WTC11 (cell line): ENCODE data around the gene ICA1. TPM values are rescaled to one million over a fixed set of nuclear protein-coding genes. Genes with fewer than 3 reads are reported as not detected.

Experiments
- ATAC-seq: fragments of 200-7000 bp; cut with Tn5 transposase; 2 replicates; pipeline ENCODE4 v1.10.0; 2021; ENCODE audit warnings: mild to moderate bottlenecking, moderate library complexity
- CTCF ChIA-PET: fragments of 300-600 bp; sonication (Branson Sonifier 250); formaldehyde crosslinking; loops from one replicate; lab custom pipeline; 2021; ENCODE audit warnings: antibody characterized with exemption; lab: Charles Lee
- POLR2A ChIA-PET: fragments of 350-600 bp; sonication (Branson Sonifier 250); formaldehyde crosslinking; loops from one replicate; lab custom pipeline; 2021; ENCODE audit warnings: antibody characterized with exemption; lab: Charles Lee
- DNase-seq: peaks from one replicate; pipeline ENCODE4 v3.0.0; 2021; ENCODE audit warnings: low spot score
- H3K27ac Mint-ChIP-seq: 2 replicates; pipeline ENCODE4 v1.8.0; 2021; ENCODE audit warnings: mixed read lengths
- H3K27me3 Mint-ChIP-seq: 2 replicates; pipeline ENCODE4 v1.8.0; 2021; ENCODE audit warnings: low read depth, mild to moderate bottlenecking, moderate library complexity, mixed read lengths
- H3K36me3 Mint-ChIP-seq: 2 replicates; pipeline ENCODE4 v1.8.0; 2021; ENCODE audit warnings: mixed read lengths
- H3K4me1 Mint-ChIP-seq: 2 replicates; pipeline ENCODE4 v1.8.0; 2022; ENCODE audit warnings: mixed read lengths
- H3K4me3 Mint-ChIP-seq: 2 replicates; pipeline ENCODE4 v1.8.0; 2021; ENCODE audit warnings: mild to moderate bottlenecking, moderate library complexity, mixed read lengths
- H3K9me3 Mint-ChIP-seq: 2 replicates; pipeline ENCODE4 v1.8.0; 2021; ENCODE audit warnings: mixed read lengths
- CDX4 ChIP-seq: fragments of 250-450 bp; sonication (Bioruptor Pico); IDR thresholded peaks from 2 replicates; pipeline ENCODE4 v1.9.0; 2021; ENCODE audit warnings: moderate library complexity, mild to moderate bottlenecking, inconsistent platforms, borderline replicate concordance
- CREB1 ChIP-seq: sonication (generic); formaldehyde crosslinking; IDR thresholded peaks from 2 replicates; pipeline ENCODE4 v1.8.0; 2023; ENCODE audit warnings: mild to moderate bottlenecking, missing genetic modification reagents
- E2F4 ChIP-seq: sonication (generic); formaldehyde crosslinking; IDR thresholded peaks from 2 replicates; pipeline ENCODE4 v1.8.1; 2022; ENCODE audit warnings: low read depth, mild to moderate bottlenecking, moderate library complexity, missing genetic modification reagents, borderline replicate concordance
- ELF4 ChIP-seq: sonication (generic); formaldehyde crosslinking; IDR thresholded peaks from 2 replicates; pipeline ENCODE4 v1.8.1; 2022; ENCODE audit warnings: low read depth, mild to moderate bottlenecking, moderate library complexity, missing genetic modification reagents
- ESRRA ChIP-seq: sonication (generic); formaldehyde crosslinking; IDR thresholded peaks from 2 replicates; pipeline ENCODE4 v1.8.1; 2022; ENCODE audit warnings: mild to moderate bottlenecking, missing genetic modification reagents, borderline replicate concordance
- FOXP1 ChIP-seq: sonication (generic); formaldehyde crosslinking; IDR thresholded peaks from 2 replicates; pipeline ENCODE4 v1.8.0; 2022; ENCODE audit warnings: missing genetic modification reagents, mild to moderate bottlenecking, moderate library complexity, borderline replicate concordance
- GTF2I ChIP-seq: fragments of 250-450 bp; sonication (Bioruptor Pico); conservative IDR thresholded peaks from 2 replicates; pipeline ENCODE4 v1.4.0; 2021; ENCODE audit warnings: mild to moderate bottlenecking
- NFE2L1 ChIP-seq: sonication (generic); formaldehyde crosslinking; IDR thresholded peaks from 2 replicates; pipeline ENCODE4 v1.8.1; 2023; ENCODE audit warnings: missing genetic modification reagents
- NFYB ChIP-seq: sonication (generic); formaldehyde crosslinking; conservative IDR thresholded peaks from 2 replicates; pipeline ENCODE4 v1.8.0; 2022; ENCODE audit warnings: low read depth, missing genetic modification reagents
- PRRX2 ChIP-seq: fragments of 250-450 bp; sonication (Bioruptor Pico); IDR thresholded peaks from 2 replicates; pipeline ENCODE4 v1.8.0; 2021; ENCODE audit warnings: mild to moderate bottlenecking
- RELA ChIP-seq: sonication (generic); formaldehyde crosslinking; IDR thresholded peaks from 2 replicates; pipeline ENCODE4 v1.8.1; 2022; ENCODE audit warnings: missing genetic modification reagents, mild to moderate bottlenecking, borderline replicate concordance
- TEAD1 ChIP-seq: sonication (generic); formaldehyde crosslinking; IDR thresholded peaks from 2 replicates; pipeline ENCODE4 v1.8.0; 2022; ENCODE audit warnings: mild to moderate bottlenecking, missing genetic modification reagents
- TEAD4 ChIP-seq: sonication (generic); formaldehyde crosslinking; IDR thresholded peaks from 2 replicates; pipeline ENCODE4 v1.8.0; 2022; ENCODE audit warnings: mild to moderate bottlenecking, missing genetic modification reagents
- ZNF138 ChIP-seq: sonication (generic); formaldehyde crosslinking; conservative IDR thresholded peaks from 2 replicates; pipeline ENCODE4 v1.8.1; 2022; ENCODE audit warnings: mild to moderate bottlenecking, moderate library complexity, missing genetic modification reagents
- ZNF232 ChIP-seq: sonication (generic); formaldehyde crosslinking; IDR thresholded peaks from 2 replicates; pipeline ENCODE4 v1.8.0; 2022; ENCODE audit warnings: mild to moderate bottlenecking, missing genetic modification reagents
- ZNF263 ChIP-seq: sonication (generic); formaldehyde crosslinking; IDR thresholded peaks from 2 replicates; pipeline ENCODE4 v1.8.1; 2022; ENCODE audit warnings: low read depth, mild to moderate bottlenecking, moderate library complexity, missing genetic modification reagents
- ZNF396 ChIP-seq: fragments of 250-450 bp; sonication (Bioruptor Pico); IDR thresholded peaks from 2 replicates; pipeline ENCODE4 v1.8.0; 2021; ENCODE audit warnings: mild to moderate bottlenecking, moderate library complexity, borderline replicate concordance
- total RNA-seq: library from RNA; stranded (reverse); gene quantifications from 3 replicates; pipeline ENCODE4 v1.2.3, GENCODE V29; 2021
- TF ChIP-seq, protein P1 (sequence below): fragments of 250-450 bp; sonication (Bioruptor Pico); IDR thresholded peaks from 2 replicates; pipeline ENCODE4 v1.9.0; 2021; ENCODE audit warnings: mild to moderate bottlenecking
- TF ChIP-seq, protein P2 (sequence below): sonication (generic); formaldehyde crosslinking; IDR thresholded peaks from 2 replicates; pipeline ENCODE4 v1.8.0; 2022; ENCODE audit warnings: mild to moderate bottlenecking, missing genetic modification reagents
- TF ChIP-seq, protein P3 (sequence below): sonication (generic); formaldehyde crosslinking; IDR thresholded peaks from 2 replicates; pipeline ENCODE4 v1.8.0; 2022; ENCODE audit warnings: mild to moderate bottlenecking, missing genetic modification reagents
- TF ChIP-seq, protein P4 (sequence below): sonication (generic); formaldehyde crosslinking; IDR thresholded peaks from 2 replicates; pipeline ENCODE4 v1.8.1; 2023; ENCODE audit warnings: mild to moderate bottlenecking, missing genetic modification reagents, borderline replicate concordance
- TF ChIP-seq, protein P5 (sequence below): sonication (generic); formaldehyde crosslinking; IDR thresholded peaks from 2 replicates; pipeline ENCODE4 v1.8.1; 2022; ENCODE audit warnings: missing genetic modification reagents, borderline replicate concordance

The ICA1 gene
- total RNA-seq, 1 experiment from 2014 or later, result 31.2 TPM

DNA sequence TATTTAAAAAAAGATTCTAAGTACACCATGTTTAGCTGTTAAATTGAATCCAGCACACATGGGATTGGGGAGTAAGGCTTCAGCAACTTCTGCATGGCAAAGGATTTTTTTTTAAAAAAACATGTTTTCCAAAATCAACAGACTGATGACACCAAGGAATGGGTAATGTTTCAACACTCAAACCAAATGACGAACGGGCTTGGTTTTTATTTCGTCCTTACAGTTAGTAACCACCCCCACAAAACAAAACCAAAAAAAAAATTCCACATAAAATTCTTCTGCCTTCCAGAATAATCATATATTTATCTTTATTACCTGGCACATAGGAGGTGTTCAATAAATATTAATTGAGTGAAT, 45.7 kb downstream of the ICA1 start (continued):
- TF ChIP-seq, protein P1, sequence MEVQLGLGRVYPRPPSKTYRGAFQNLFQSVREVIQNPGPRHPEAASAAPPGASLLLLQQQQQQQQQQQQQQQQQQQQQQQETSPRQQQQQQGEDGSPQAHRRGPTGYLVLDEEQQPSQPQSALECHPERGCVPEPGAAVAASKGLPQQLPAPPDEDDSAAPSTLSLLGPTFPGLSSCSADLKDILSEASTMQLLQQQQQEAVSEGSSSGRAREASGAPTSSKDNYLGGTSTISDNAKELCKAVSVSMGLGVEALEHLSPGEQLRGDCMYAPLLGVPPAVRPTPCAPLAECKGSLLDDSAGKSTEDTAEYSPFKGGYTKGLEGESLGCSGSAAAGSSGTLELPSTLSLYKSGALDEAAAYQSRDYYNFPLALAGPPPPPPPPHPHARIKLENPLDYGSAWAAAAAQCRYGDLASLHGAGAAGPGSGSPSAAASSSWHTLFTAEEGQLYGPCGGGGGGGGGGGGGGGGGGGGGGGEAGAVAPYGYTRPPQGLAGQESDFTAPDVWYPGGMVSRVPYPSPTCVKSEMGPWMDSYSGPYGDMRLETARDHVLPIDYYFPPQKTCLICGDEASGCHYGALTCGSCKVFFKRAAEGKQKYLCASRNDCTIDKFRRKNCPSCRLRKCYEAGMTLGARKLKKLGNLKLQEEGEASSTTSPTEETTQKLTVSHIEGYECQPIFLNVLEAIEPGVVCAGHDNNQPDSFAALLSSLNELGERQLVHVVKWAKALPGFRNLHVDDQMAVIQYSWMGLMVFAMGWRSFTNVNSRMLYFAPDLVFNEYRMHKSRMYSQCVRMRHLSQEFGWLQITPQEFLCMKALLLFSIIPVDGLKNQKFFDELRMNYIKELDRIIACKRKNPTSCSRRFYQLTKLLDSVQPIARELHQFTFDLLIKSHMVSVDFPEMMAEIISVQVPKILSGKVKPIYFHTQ (CRISPR knock-in tag), result no peak
- no peak for TF ChIP-seq E2F4 (CRISPR knock-in tag)
- TF ChIP-seq CDX4 (CRISPR knock-in tag), result no peak
- TF ChIP-seq FOXP1 (CRISPR knock-in tag), result no peak
- TF ChIP-seq RELA (CRISPR knock-in tag), result no peak
- no peak for TF ChIP-seq ZNF232 (CRISPR knock-in tag)
- no peak for TF ChIP-seq NFYB
- TF ChIP-seq, protein P2, sequence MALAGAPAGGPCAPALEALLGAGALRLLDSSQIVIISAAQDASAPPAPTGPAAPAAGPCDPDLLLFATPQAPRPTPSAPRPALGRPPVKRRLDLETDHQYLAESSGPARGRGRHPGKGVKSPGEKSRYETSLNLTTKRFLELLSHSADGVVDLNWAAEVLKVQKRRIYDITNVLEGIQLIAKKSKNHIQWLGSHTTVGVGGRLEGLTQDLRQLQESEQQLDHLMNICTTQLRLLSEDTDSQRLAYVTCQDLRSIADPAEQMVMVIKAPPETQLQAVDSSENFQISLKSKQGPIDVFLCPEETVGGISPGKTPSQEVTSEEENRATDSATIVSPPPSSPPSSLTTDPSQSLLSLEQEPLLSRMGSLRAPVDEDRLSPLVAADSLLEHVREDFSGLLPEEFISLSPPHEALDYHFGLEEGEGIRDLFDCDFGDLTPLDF (CRISPR knock-in tag), result no peak
- TF ChIP-seq, protein P3, sequence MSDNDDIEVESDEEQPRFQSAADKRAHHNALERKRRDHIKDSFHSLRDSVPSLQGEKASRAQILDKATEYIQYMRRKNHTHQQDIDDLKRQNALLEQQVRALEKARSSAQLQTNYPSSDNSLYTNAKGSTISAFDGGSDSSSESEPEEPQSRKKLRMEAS (CRISPR knock-in tag), result no peak
- no peak for TF ChIP-seq PRRX2 (CRISPR knock-in tag)

GRCh38 chr7:8215648-8216333, 46.2 kb downstream of the ICA1 start:
- Mint-ChIP-seq H3K4me1 (peaks cover 61% of the 10 kb centered on the region), H3K9me3 (no peaks in the 10 kb centered on the region), H3K27me3 (no peaks in the 10 kb centered on the region), H3K4me3 (no peak overlapping the region), H3K27ac (no peak overlapping the region), H3K36me3 (peaks cover 9% of the 10 kb centered on the region)
- ChIA-PET CTCF (interaction anchor here (1.3 to 3.4 kb wide), 4 partner anchors 26 to 535 kb away, joined by 4 to 12 read pairs (median 10); no protein-coding TSS in a partner anchor), POLR2A (no interaction called here)
- DNase-seq, result no peak
- ATAC-seq, result no peak
- TF ChIP-seq GTF2I (CRISPR knock-in tag) (no peak), ZNF263 (CRISPR knock-in tag) (no peak), ELF4 (CRISPR knock-in tag) (no peak), NFE2L1 (no peak), TEAD4 (CRISPR knock-in tag) (no peak), ESRRA (no peak), CREB1 (CRISPR knock-in tag) (no peak), ZNF138 (CRISPR knock-in tag) (no peak), TEAD1 (CRISPR knock-in tag) (no peak), ZNF396 (CRISPR knock-in tag) (no peak)
- TF ChIP-seq, protein P4, sequence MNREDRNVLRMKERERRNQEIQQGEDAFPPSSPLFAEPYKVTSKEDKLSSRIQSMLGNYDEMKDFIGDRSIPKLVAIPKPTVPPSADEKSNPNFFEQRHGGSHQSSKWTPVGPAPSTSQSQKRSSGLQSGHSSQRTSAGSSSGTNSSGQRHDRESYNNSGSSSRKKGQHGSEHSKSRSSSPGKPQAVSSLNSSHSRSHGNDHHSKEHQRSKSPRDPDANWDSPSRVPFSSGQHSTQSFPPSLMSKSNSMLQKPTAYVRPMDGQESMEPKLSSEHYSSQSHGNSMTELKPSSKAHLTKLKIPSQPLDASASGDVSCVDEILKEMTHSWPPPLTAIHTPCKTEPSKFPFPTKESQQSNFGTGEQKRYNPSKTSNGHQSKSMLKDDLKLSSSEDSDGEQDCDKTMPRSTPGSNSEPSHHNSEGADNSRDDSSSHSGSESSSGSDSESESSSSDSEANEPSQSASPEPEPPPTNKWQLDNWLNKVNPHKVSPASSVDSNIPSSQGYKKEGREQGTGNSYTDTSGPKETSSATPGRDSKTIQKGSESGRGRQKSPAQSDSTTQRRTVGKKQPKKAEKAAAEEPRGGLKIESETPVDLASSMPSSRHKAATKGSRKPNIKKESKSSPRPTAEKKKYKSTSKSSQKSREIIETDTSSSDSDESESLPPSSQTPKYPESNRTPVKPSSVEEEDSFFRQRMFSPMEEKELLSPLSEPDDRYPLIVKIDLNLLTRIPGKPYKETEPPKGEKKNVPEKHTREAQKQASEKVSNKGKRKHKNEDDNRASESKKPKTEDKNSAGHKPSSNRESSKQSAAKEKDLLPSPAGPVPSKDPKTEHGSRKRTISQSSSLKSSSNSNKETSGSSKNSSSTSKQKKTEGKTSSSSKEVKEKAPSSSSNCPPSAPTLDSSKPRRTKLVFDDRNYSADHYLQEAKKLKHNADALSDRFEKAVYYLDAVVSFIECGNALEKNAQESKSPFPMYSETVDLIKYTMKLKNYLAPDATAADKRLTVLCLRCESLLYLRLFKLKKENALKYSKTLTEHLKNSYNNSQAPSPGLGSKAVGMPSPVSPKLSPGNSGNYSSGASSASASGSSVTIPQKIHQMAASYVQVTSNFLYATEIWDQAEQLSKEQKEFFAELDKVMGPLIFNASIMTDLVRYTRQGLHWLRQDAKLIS (CRISPR knock-in tag), result no peak
- TF ChIP-seq, protein P5, sequence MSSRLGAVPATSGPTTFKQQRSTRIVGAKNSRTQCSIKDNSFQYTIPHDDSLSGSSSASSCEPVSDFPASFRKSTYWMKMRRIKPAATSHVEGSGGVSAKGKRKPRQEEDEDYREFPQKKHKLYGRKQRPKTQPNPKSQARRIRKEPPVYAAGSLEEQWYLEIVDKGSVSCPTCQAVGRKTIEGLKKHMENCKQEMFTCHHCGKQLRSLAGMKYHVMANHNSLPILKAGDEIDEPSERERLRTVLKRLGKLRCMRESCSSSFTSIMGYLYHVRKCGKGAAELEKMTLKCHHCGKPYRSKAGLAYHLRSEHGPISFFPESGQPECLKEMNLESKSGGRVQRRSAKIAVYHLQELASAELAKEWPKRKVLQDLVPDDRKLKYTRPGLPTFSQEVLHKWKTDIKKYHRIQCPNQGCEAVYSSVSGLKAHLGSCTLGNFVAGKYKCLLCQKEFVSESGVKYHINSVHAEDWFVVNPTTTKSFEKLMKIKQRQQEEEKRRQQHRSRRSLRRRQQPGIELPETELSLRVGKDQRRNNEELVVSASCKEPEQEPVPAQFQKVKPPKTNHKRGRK, result no peak
- TF ChIP-seq, protein P2 (CRISPR knock-in tag), result no peak
